Neutrophil (primary cell): Measurements from ENCODE around the gene ARFIP1.

Experiments
- H3K27ac ChIP-seq: fragments of 200-600 bp; sonication (generic); 2 replicates; pipeline ENCODE4 v1.5.1; 2016; ENCODE audit warnings: mild to moderate bottlenecking, moderate library complexity
- H3K27me3 ChIP-seq: fragments of 200-600 bp; sonication (generic); 2 replicates; pipeline ENCODE4 v1.6.0; 2016; ENCODE audit warnings: mild to moderate bottlenecking
- H3K36me3 ChIP-seq: fragments of 200-600 bp; sonication (generic); 2 replicates; pipeline ENCODE4 v1.5.1; 2017
- H3K4me1 ChIP-seq, 2 experiments: fragments of 200-600 bp in 1 of 2; sonication (generic) in 1 of 2; 1 replicate in 1 of 2; 2 replicates in 1 of 2; pipeline versions ENCODE4 v1.5.1 to v1.6.1; 2013 to 2016; ENCODE audit warnings: low read depth in 1 of 2, low read length in 1 of 2, mild to moderate bottlenecking in 1 of 2, moderate library complexity in 1 of 2; ENCODE audit not compliant: control insufficient read depth in 1 of 2, insufficient read depth in 1 of 2
- H3K4me3 ChIP-seq, 2 experiments: fragments of 200-600 bp in 1 of 2; sonication (generic) in 1 of 2; 1 replicate in 1 of 2; 2 replicates in 1 of 2; pipeline ENCODE4 v1.5.1; 2013 to 2016; ENCODE audit warnings: low read depth in 1 of 2, low read length in 1 of 2, mild to moderate bottlenecking in 1 of 2, moderate library complexity in 1 of 2
- H3K9me3 ChIP-seq: fragments of 200-600 bp; sonication (generic); 2 replicates; pipeline ENCODE4 v1.5.1; 2016
- CTCF ChIP-seq: fragments of 200-600 bp; sonication (generic); IDR thresholded peaks from 2 replicates; pipeline ENCODE4 v1.5.1; 2016; ENCODE audit warnings: antibody characterized with exemption

The ARFIP1 gene

GRCh38 chr4:152956650-152957436 lies 177.1 kb downstream of the ARFIP1 start:
- Histone ChIP-seq H3K4me3 (no peak overlapping the region), H3K27me3 (no peaks in the 10 kb centered on the region), H3K27ac (no peak overlapping the region), H3K9me3 (no peaks in the 10 kb centered on the region), H3K36me3 (no peaks in the 10 kb centered on the region), H3K4me1 (no peaks in the 10 kb centered on the region)
- TF ChIP-seq CTCF, result no peak

GRCh38 chr4:152957437-152958171 lies 177.8 kb downstream of the ARFIP1 start:
- H3K9me3 ChIP-seq, result no peaks in the 10 kb centered on the region
- no peak for TF ChIP-seq CTCF
- H3K4me1 ChIP-seq, result no peaks in the 10 kb centered on the region
- no peaks in the 10 kb centered on the region for H3K36me3 ChIP-seq
- H3K4me3 ChIP-seq, result no peak overlapping the region
- no peaks in the 10 kb centered on the region for H3K27me3 ChIP-seq
- H3K27ac ChIP-seq, result no peak overlapping the region

- H3K9me3 ChIP-seq, result no peaks in the 10 kb centered on the region
- H3K4me3 ChIP-seq, result no peak overlapping the region
- TF ChIP-seq CTCF, result no peak
- no peaks in the 10 kb centered on the region for H3K36me3 ChIP-seq
- no peak overlapping the region for H3K27ac ChIP-seq
- H3K4me1 ChIP-seq, result no peaks in the 10 kb centered on the region
- no peaks in the 10 kb centered on the region for H3K27me3 ChIP-seq
Observed at GRCh38 chr4:152959080-152959479, 179.3 kb downstream of the ARFIP1 start.

- H3K4me3 ChIP-seq, result no peak overlapping the region
- no peaks in the 10 kb centered on the region for H3K4me1 ChIP-seq
- no peaks in the 10 kb centered on the region for H3K36me3 ChIP-seq
- H3K27ac ChIP-seq, result no peak overlapping the region
- no peaks in the 10 kb centered on the region for H3K9me3 ChIP-seq
- no peak for TF ChIP-seq CTCF
- no peaks in the 10 kb centered on the region for H3K27me3 ChIP-seq
Observed at GRCh38 chr4:152960082-152960481, 180.3 kb downstream of the ARFIP1 start.

DNA sequence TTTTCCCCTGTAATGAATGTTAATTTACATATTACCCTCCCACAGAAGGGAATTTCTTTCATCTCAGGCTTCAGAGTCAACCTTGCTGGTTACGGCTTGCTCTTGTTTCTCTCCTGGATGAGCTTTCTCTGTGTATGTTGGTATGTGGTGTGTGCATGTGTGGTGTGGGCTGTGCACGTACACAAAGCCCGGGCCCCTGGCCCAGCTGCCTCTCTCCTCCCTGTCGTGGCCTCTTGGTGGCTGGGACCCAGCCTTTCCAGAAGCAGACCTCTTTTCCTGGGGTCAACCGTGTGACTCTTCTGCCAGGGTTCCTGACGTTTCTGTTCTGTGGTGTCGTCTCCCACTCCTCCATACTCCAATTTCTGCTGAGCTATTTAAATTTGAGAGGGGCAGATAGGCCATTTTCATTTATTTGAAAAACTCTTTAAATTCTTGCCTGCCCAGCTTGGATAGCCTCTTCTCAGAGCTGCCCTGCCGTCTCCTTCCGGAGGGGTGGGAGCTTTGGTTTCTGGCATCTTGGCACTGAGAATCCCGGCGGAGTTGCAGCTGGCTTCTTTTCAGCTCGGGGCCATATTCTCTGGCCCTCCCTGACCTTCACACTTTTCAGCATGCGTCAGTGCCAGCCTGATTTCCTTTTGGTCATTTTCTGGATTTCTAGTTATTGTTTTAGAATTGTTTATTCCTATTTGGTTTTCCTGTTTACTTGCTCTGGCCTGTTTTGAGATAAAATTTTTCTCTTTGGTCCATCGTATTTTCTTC lies 181.4 kb downstream of the ARFIP1 start:
- H3K9me3 ChIP-seq, result no peaks in the 10 kb centered on the region
- H3K27ac ChIP-seq, result no peak overlapping the region
- H3K27me3 ChIP-seq, result no peaks in the 10 kb centered on the region
- H3K36me3 ChIP-seq, result no peaks in the 10 kb centered on the region
- no peak overlapping the region for H3K4me3 ChIP-seq
- H3K4me1 ChIP-seq, result no peaks in the 10 kb centered on the region
- TF ChIP-seq CTCF, result no peak
